ENCODE results near the gene OR6J1. TPM values are rescaled to one million over a fixed set of nuclear protein-coding genes. Genes with fewer than 3 reads are reported as not detected.

The OR6J1 gene
- total and polyA plus RNA-seq, 11 donors: 0.06 TPM; not detected in 10

DNA sequence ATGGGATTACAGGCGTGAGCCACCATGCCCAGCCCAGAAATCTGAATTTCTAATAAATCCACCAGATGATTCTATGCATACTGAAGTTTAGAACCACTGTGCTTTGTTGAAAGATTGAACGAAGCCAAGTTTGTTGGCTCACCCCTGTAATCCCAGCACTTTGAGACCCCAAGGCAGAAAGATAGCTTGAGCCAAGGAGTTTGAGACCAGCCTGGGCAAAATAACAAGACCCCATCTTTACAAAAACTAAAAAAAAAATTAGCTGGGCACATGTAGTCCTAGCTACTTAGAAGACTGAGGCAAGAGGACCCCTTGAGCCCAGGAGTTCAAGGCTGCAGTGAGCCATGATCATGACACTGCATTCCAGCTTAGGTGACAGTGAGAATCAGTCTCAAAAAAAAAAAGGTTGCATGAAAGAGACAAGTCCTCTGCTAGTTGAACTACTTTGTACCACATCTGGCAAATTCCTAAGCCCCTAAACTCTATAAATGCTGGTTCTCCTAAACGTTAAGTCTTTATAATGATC lies 47.7 kb downstream of the OR6J1 start:
- intact Hi-C loops (cut with DNase I): loop anchor here in 2 of 10 donors (10.0 kb wide), 2 partner anchors 118 to 168 kb away; partner anchors contain the start of gene OXA1L (in 1 of the 2)
- WGBS, 4 donors: 80 to 94% (median 87%) methylated on average over 3 of the region's 3 CpGs
- H3K36me3 ChIP-seq: peaks cover 0 to 2% (median under 1%) of the 10 kb centered on the region in 9 donors
- no peak overlapping the region for H3K27ac ChIP-seq
- H3K9me3 ChIP-seq: no peaks in the 10 kb centered on the region
- peaks cover 0 to 5% (median 0%) of the 10 kb centered on the region in 9 donors for H3K27me3 ChIP-seq
- TF ChIP-seq, protein P1, sequence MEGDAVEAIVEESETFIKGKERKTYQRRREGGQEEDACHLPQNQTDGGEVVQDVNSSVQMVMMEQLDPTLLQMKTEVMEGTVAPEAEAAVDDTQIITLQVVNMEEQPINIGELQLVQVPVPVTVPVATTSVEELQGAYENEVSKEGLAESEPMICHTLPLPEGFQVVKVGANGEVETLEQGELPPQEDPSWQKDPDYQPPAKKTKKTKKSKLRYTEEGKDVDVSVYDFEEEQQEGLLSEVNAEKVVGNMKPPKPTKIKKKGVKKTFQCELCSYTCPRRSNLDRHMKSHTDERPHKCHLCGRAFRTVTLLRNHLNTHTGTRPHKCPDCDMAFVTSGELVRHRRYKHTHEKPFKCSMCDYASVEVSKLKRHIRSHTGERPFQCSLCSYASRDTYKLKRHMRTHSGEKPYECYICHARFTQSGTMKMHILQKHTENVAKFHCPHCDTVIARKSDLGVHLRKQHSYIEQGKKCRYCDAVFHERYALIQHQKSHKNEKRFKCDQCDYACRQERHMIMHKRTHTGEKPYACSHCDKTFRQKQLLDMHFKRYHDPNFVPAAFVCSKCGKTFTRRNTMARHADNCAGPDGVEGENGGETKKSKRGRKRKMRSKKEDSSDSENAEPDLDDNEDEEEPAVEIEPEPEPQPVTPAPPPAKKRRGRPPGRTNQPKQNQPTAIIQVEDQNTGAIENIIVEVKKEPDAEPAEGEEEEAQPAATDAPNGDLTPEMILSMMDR (IDR thresholded peaks at IDR 0.05): no peak
- no peak for TF ChIP-seq POLR2A (IDR thresholded peaks at IDR 0.05)
- no peak overlapping the region for H3K4me3 ChIP-seq
- ATAC-seq: no peak
- DNase-seq: no peak
- peaks cover 3 to 27% (median 17%) of the 10 kb centered on the region in 12 donors for H3K4me1 ChIP-seq

DNA sequence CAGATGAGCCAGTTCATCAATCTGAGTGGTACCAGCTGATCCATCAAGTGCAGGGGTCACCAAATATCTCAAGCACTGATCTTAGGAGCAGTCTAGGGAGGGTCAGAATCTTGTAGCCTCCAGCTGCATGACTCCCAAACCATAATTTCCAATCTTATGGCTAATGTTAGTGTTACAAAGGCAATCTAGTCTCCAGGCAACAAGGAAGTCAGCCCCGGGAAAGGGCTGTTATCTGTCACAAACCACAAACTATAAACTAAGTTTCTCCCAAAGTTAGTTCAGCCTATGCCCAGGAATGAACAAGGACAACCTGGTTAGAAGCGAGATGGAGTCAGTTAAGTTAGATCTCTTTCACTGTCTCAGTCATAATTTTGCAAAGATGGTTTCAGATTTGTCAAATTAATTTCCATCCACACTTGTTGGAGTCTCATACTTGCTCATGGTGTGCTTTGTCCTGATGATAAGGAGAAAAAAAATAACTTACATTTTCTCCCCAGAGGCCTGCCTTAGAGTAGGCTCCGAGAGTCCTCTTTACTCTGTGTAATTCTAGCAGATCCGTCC lies 49.9 kb downstream of the OR6J1 start:
- intact Hi-C loops (cut with DNase I): loop anchor here in 2 of 10 donors (10.0 kb wide), 2 partner anchors 121 to 171 kb away; partner anchors contain the start of gene OXA1L (in 1 of the 2)
- no peak for ATAC-seq
- DNase-seq: no peak
- Histone ChIP-seq H3K4me3 (no peak overlapping the region), H3K27me3 (peaks cover 0 to 5% (median 0%) of the 10 kb centered on the region in 9 donors), H3K4me1 (peaks cover under 1 to 18% (median 10%) of the 10 kb centered on the region in 12 donors), H3K9me3 (no peaks in the 10 kb centered on the region), H3K36me3 (no peaks in the 10 kb centered on the region), H3K27ac (no peak overlapping the region)
- WGBS, 4 donors: 44 to 60% (median 48%) methylated on average over 4 of the region's 4 CpGs
- TF ChIP-seq, protein P1 (IDR thresholded peaks at IDR 0.05): no peak
- no peak for TF ChIP-seq POLR2A (IDR thresholded peaks at IDR 0.05)

DNA sequence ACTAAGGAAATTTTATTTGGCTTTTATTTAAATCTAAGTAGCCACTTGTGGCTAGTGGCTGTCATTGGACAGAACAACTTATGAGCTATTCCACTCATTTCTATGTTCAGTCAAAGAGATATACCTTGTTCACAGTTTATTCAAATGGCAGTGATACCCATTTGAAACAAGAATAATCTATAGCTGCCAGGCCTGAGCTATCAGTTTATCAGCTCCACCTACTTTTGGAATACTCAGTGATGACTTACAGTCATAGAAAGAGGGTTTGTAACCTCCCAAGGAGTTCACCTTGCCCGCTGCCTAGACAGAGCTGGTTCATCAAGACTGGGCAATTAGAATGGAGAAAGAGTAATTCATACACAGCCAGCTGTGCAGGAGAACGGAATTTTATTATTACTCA lies 50.6 kb downstream of the OR6J1 start:
- Histone ChIP-seq H3K9me3 (no peaks in the 10 kb centered on the region), H3K27me3 (peaks cover 0 to 5% (median 0%) of the 10 kb centered on the region in 9 donors), H3K4me3 (no peak overlapping the region), H3K4me1 (peaks cover 0 to 15% (median 7%) of the 10 kb centered on the region in 12 donors), H3K27ac (no peak overlapping the region), H3K36me3 (no peaks in the 10 kb centered on the region)
- DNase-seq (no peak), ATAC-seq (no peak)
- WGBS, 4 donors: 74 to 88% (median 84%) methylated on average over 2 of the region's 2 CpGs
- intact Hi-C loops (cut with DNase I): loop anchor here in 2 of 10 donors (10.0 kb wide), 2 partner anchors 121 to 171 kb away; partner anchors contain the start of gene OXA1L (in 1 of the 2)
- TF ChIP-seq, protein P1 (IDR thresholded peaks at IDR 0.05): no peak
- TF ChIP-seq POLR2A (IDR thresholded peaks at IDR 0.05): no peak

DNA sequence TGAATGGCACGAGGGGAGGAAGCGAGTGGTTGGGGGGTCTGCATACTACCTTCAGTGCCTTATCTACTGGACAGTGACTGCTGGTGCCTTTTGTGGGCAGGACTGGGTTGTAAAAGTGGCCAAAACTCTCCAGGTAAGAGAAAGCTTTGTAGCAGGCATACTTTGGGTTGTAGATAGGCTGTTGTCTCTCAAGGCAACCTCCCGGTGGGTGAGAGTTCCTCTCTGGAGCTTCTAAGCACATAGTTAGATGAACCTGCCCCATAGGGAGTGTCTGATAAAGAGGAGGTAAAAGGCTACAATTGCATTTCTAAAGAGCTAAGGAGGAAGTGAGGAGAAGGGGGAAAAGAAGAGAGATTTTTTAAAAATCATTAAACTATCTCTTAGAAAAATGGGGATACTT lies 51.0 kb downstream of the OR6J1 start:
- no peaks in the 10 kb centered on the region for H3K9me3 ChIP-seq
- no peak for DNase-seq
- no peak overlapping the region for H3K4me3 ChIP-seq
- WGBS, 4 donors: 42 to 50% (median 46%) methylated on average over 3 of the region's 3 CpGs
- H3K4me1 ChIP-seq: peaks cover 0 to 20% (median 10%) of the 10 kb centered on the region in 12 donors
- H3K27me3 ChIP-seq: peaks cover 0 to 5% (median 0%) of the 10 kb centered on the region in 9 donors
- H3K27ac ChIP-seq: no peak overlapping the region
- no peak for ATAC-seq
- TF ChIP-seq POLR2A (IDR thresholded peaks at IDR 0.05): no peak
- TF ChIP-seq, protein P1 (IDR thresholded peaks at IDR 0.05): no peak
- intact Hi-C loops (cut with DNase I): loop anchor here in 2 of 10 donors (10.0 kb wide), 2 partner anchors 122 to 172 kb away; partner anchors contain the start of gene OXA1L (in 1 of the 2)
- no peaks in the 10 kb centered on the region for H3K36me3 ChIP-seq
